ENCODE results near the gene TLE4. TPM values are rescaled to one million over a fixed set of nuclear protein-coding genes. Genes with fewer than 3 reads are reported as not detected.

The TLE4 gene
- total RNA-seq, 1 donor from 2014 or later = 10.3 TPM

DNA sequence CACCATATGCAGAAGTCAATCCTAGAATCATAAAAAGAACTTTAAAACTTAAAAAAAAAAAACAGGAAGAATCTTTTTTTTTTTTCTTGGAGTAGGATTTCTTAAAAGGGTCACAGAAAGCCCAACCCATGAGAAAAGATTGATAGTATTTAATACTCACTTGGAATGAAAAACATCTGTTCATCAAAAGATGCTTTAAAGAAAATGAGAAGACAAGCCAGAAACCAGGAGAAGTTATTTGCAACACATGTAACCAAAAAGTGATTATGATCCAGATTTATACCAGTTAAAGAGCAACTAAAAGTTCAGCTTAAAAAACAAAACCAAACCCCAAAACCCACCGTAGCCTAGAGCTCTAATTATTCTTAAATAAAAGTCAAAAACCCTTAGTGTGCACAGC lies 69.3 kb downstream of the TLE4 start:
- H3K4me1 ChIP-seq = no peaks in the 10 kb centered on the region
- H3K27ac ChIP-seq (replicated peaks) = no peak overlapping the region
- H3K4me3 ChIP-seq = no peak overlapping the region
- no peaks in the 10 kb centered on the region for H3K27me3 ChIP-seq (ENCODE audit: low read depth)
- no peak for TF ChIP-seq CTCF (IDR thresholded peaks at IDR 0.05; ENCODE audit: borderline replicate concordance)
- intact Hi-C loops (cut with micrococcal nuclease) = no loop called here
- peaks cover 8% of the 10 kb centered on the region for H3K9me3 ChIP-seq (replicated peaks)
- H3K36me3 ChIP-seq = peaks cover 11% of the 10 kb centered on the region
- no peak for DNase-seq

- Histone ChIP-seq H3K36me3 (peaks cover 11% of the 10 kb centered on the region), H3K4me3 (no peak overlapping the region), H3K9me3 (replicated peaks) (peaks cover 8% of the 10 kb centered on the region), H3K27me3 (ENCODE audit: low read depth) (no peaks in the 10 kb centered on the region), H3K4me1 (no peaks in the 10 kb centered on the region), H3K27ac (replicated peaks) (no peak overlapping the region)
- intact Hi-C loops (cut with micrococcal nuclease) = no loop called here
- DNase-seq = no peak
- TF ChIP-seq CTCF (IDR thresholded peaks at IDR 0.05; ENCODE audit: borderline replicate concordance) = no peak
Observed at GRCh38 chr9:79642671-79643070, 70.9 kb downstream of the TLE4 start.

- peaks cover 8% of the 10 kb centered on the region for H3K9me3 ChIP-seq (replicated peaks)
- no peaks in the 10 kb centered on the region for H3K27me3 ChIP-seq (ENCODE audit: low read depth)
- TF ChIP-seq CTCF (IDR thresholded peaks at IDR 0.05; ENCODE audit: borderline replicate concordance) = no peak
- intact Hi-C loops (cut with micrococcal nuclease) = no loop called here
- no peak overlapping the region for H3K27ac ChIP-seq (replicated peaks)
- H3K4me3 ChIP-seq = no peak overlapping the region
- DNase-seq = no peak
- peaks cover 6% of the 10 kb centered on the region for H3K36me3 ChIP-seq
- H3K4me1 ChIP-seq = no peaks in the 10 kb centered on the region
Observed at GRCh38 chr9:79644048-79644447, 72.3 kb downstream of the TLE4 start.

- H3K27me3 ChIP-seq (ENCODE audit: low read depth) = no peaks in the 10 kb centered on the region
- H3K4me3 ChIP-seq = no peak overlapping the region
- peaks cover 8% of the 10 kb centered on the region for H3K9me3 ChIP-seq (replicated peaks)
- no peak for DNase-seq
- no peaks in the 10 kb centered on the region for H3K4me1 ChIP-seq
- no peak overlapping the region for H3K27ac ChIP-seq (replicated peaks)
- intact Hi-C loops (cut with micrococcal nuclease) = no loop called here
- peaks cover 6% of the 10 kb centered on the region for H3K36me3 ChIP-seq
- no peak for TF ChIP-seq CTCF (IDR thresholded peaks at IDR 0.05; ENCODE audit: borderline replicate concordance)
Observed at GRCh38 chr9:79644601-79645000, 72.8 kb downstream of the TLE4 start.

- intact Hi-C loops (cut with micrococcal nuclease) = no loop called here
Observed at GRCh38 chr9:79645110-79645509, 73.3 kb downstream of the TLE4 start.

More at GRCh38 chr9:79645110-79645509, 73.3 kb downstream of the TLE4 start:
- Histone ChIP-seq H3K4me3 (no peak overlapping the region), H3K36me3 (peaks cover 6% of the 10 kb centered on the region), H3K9me3 (replicated peaks) (peaks cover 8% of the 10 kb centered on the region), H3K27ac (replicated peaks) (no peak overlapping the region), H3K27me3 (ENCODE audit: low read depth) (no peaks in the 10 kb centered on the region), H3K4me1 (no peaks in the 10 kb centered on the region)
- no peak for TF ChIP-seq CTCF (IDR thresholded peaks at IDR 0.05; ENCODE audit: borderline replicate concordance)
- DNase-seq = no peak

Measured in left ventricle myocardium inferior (tissue), 1 donor.